HL-60 (cell line): Measurements from ENCODE around the gene LSM4.
A peak's percentile ranks its signal among the peaks of the same experiment; 100 is the strongest.

ENCODE experiments used
- DNase-seq, 2 experiments: peaks; one replicate each; pipeline ENCODE4 v3.0.0-alpha.2; 2010 to 2020; ENCODE audit warnings: low read depth in 1 of 2, low spot score in 1 of 2
- H3K27ac ChIP-seq: fragments of 250-450 bp; sonication (Bioruptor Pico); replicated peaks from 2 replicates; pipeline ENCODE4 v1.5.1; 2020; ENCODE audit warnings: mild to moderate bottlenecking, moderate library complexity
- H3K27me3 ChIP-seq: fragments of 250-450 bp; sonication (Bioruptor Pico); 2 replicates; pipeline ENCODE4 v1.5.1; 2021; ENCODE audit warnings: mild to moderate bottlenecking, moderate library complexity; ENCODE audit not compliant: insufficient read depth, poor library complexity, severe bottlenecking
- H3K4me3 ChIP-seq: replicated peaks from 2 replicates; pipeline ENCODE4 v1.5.1; 2011; ENCODE audit warnings: mild to moderate bottlenecking, control low read depth, low read length; ENCODE audit not compliant: insufficient read depth
- GABPA ChIP-seq: IDR thresholded peaks from 2 replicates; pipeline ENCODE4 v1.6.1; 2012; ENCODE audit warnings: low read depth
- POLR2AphosphoS5 ChIP-seq: IDR thresholded peaks from 2 replicates; pipeline ENCODE4 v1.6.1; 2012; ENCODE audit warnings: low read depth
- SPI1 ChIP-seq: IDR thresholded peaks from 2 replicates; pipeline ENCODE4 v1.6.1; 2012; ENCODE audit warnings: low read depth, mild to moderate bottlenecking, borderline replicate concordance
- long read RNA-seq: library from polyadenylated mRNA; unstranded; transcript quantifications from one replicate; pipeline ENCODE4 v2.0.0, GENCODE V29; 2020
- TF ChIP-seq, protein P1 (sequence below): IDR thresholded peaks from one replicate; pipeline ENCODE4 v1.5.1; 2011; ENCODE audit warnings: low read length, control low read depth, inconsistent platforms; ENCODE audit not compliant: insufficient read depth
- TF ChIP-seq, protein P2 (sequence below): IDR thresholded peaks from 2 replicates; pipeline ENCODE4 v1.6.1; 2012; ENCODE audit warnings: low read depth; ENCODE audit not compliant: insufficient replicate concordance

The LSM4 gene
- long read RNA-seq, transcript LSM4-203 (5 exons, 1,908 nt) = major isoform, 428 of 459 reads
- long read RNA-seq, transcript LSM4-204 (4 exons, 807 nt) = minor isoform, 7 of 459 reads
- long read RNA-seq, partial matches to known transcripts = 7 of 459 reads
- long read RNA-seq, other reads (novel, unspliced or antisense) = 12 of 459 reads

DNA sequence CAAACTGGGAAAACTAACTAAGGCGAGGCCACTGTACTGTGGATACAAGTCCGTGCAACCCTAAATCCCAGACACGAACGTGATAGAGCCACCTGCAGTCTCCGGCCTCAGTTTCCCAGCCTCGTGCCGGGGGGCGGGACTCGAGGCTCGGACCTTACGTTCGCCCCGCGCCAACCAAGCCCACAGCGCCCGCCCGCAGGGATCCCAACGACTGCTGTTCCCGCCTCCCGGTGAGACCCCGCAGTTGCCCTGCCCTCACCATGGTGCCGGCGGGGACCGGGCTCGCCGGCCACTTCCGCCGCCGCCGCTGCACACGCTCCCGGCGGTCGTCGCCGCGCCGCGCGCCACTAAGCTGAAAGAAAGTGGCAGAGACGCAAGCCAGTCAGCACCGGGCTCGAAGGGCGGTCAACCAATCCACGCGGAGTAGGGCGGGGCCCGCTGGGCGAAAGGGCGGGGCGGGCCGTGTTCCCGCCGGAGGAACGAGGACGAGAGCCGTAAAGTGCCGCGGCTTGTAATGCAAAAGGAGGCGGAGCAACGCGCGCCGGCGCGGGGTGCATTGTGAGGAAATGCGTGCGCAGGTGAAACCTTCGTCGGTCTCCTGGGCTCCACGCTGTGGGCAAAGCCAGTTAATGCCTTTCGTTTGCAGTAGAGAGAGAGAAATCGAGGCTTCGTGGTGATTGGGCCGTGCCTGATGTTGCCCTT is at the start of gene LSM4:
LSM4 (minus strand) TSS at position 318 of the 702 bp plus-strand sequence; CDS start at position 262, 56 bp downstream.
- TF ChIP-seq GABPA (peak; percentile 65; the same call in 1 of the 2 replicates), SPI1 (peak; percentile 37; the same call in 1 of the 2 replicates), POLR2AphosphoS5 (peak; percentile 55)
- TF ChIP-seq, protein P1, sequence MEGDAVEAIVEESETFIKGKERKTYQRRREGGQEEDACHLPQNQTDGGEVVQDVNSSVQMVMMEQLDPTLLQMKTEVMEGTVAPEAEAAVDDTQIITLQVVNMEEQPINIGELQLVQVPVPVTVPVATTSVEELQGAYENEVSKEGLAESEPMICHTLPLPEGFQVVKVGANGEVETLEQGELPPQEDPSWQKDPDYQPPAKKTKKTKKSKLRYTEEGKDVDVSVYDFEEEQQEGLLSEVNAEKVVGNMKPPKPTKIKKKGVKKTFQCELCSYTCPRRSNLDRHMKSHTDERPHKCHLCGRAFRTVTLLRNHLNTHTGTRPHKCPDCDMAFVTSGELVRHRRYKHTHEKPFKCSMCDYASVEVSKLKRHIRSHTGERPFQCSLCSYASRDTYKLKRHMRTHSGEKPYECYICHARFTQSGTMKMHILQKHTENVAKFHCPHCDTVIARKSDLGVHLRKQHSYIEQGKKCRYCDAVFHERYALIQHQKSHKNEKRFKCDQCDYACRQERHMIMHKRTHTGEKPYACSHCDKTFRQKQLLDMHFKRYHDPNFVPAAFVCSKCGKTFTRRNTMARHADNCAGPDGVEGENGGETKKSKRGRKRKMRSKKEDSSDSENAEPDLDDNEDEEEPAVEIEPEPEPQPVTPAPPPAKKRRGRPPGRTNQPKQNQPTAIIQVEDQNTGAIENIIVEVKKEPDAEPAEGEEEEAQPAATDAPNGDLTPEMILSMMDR = no peak
- TF ChIP-seq, protein P2, sequence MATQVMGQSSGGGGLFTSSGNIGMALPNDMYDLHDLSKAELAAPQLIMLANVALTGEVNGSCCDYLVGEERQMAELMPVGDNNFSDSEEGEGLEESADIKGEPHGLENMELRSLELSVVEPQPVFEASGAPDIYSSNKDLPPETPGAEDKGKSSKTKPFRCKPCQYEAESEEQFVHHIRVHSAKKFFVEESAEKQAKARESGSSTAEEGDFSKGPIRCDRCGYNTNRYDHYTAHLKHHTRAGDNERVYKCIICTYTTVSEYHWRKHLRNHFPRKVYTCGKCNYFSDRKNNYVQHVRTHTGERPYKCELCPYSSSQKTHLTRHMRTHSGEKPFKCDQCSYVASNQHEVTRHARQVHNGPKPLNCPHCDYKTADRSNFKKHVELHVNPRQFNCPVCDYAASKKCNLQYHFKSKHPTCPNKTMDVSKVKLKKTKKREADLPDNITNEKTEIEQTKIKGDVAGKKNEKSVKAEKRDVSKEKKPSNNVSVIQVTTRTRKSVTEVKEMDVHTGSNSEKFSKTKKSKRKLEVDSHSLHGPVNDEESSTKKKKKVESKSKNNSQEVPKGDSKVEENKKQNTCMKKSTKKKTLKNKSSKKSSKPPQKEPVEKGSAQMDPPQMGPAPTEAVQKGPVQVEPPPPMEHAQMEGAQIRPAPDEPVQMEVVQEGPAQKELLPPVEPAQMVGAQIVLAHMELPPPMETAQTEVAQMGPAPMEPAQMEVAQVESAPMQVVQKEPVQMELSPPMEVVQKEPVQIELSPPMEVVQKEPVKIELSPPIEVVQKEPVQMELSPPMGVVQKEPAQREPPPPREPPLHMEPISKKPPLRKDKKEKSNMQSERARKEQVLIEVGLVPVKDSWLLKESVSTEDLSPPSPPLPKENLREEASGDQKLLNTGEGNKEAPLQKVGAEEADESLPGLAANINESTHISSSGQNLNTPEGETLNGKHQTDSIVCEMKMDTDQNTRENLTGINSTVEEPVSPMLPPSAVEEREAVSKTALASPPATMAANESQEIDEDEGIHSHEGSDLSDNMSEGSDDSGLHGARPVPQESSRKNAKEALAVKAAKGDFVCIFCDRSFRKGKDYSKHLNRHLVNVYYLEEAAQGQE = peak; percentile 48
- Histone ChIP-seq H3K27ac (peak within 1 kb of the TSS; percentile 92), H3K27me3 (no peaks in the 10 kb centered on the region), H3K4me3 (peak within 1 kb of the TSS; percentile 81)
- peak; percentile 98 to 99 for DNase-seq

DNA sequence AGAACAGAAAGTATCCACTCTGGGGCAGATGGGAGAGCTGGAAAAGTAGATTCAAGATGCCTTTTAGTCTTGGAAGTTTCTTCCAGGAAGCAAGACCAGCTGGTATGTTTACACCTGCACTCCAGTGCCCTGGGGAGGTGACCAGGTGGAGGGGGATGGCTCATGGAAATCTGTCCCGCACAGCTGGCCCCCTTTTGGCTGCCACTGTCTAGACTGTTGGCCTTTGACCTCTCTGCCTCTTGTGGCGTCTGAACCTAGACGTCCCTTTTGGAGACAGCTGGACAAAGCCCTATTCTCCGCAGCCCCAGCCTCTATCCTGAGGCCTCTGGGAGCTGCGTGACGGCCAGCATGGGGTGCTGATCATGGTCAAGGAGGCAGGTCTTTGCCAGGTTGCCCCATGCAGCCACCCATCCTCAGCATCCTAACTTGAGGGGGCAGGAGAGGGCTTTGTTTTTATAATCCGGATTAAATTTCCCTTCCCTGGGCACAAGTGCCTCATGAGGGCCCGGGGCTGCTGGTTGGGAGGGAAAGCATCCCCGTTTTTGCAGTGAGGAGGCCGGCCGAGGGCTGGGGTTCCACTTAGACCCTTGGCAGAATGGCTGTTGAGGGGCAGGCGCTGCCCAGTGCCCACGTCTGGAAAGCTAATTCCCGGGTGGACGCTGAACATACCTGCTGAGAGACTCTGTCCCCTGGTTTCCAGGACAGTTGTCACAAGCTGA is 45.8 kb upstream of the LSM4 start:
- no peak for DNase-seq
- Histone ChIP-seq H3K27me3 (no peaks in the 10 kb centered on the region), H3K4me3 (no peak overlapping the region), H3K27ac (no peak overlapping the region)
- TF ChIP-seq POLR2AphosphoS5 = no peak
- TF ChIP-seq GABPA = no peak
- TF ChIP-seq, protein P1 = no peak
- TF ChIP-seq, protein P2 = no peak
- TF ChIP-seq SPI1 = no peak

DNA sequence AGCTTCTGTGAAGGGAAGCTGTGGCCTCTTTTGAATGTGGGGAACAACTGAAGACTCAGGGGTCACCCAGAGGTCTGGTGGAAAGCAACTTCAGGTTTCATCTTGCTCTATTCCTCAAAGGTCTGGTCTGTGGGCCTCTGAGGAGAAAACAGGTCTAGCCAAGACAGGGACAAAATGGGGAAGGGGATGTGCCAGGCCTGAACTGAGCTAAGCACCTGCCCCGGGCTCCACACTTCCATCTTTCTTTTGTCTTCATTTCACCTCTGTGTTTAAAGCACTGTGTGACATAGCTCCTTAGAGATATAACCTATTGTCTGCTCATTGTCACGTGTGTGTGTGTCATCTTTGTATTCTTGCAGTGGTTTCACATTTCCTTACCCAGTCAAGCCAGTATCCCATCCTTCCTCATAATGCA is 43.2 kb upstream of the LSM4 start:
- no peaks in the 10 kb centered on the region for H3K27me3 ChIP-seq
- H3K27ac ChIP-seq = no peak overlapping the region
- TF ChIP-seq POLR2AphosphoS5 (no peak), SPI1 (no peak), GABPA (no peak)
- TF ChIP-seq, protein P2 = no peak
- TF ChIP-seq, protein P1 = no peak
- DNase-seq = no peak
- H3K4me3 ChIP-seq = no peak overlapping the region
